Cortex of kidney (tissue), 1 donor: ENCODE measurements around the gene COL24A1.
"Not testable (repeated sequence)": the region's sequence is repeated elsewhere in the genome, so short reads cannot be mapped to it uniquely, and the experiment has no call there.

ENCODE experiments used
- DNase-seq: peaks from one replicate; lab custom pipeline; 2025; lab: John Stamatoyannopoulos, UW

The COL24A1 gene

DNA sequence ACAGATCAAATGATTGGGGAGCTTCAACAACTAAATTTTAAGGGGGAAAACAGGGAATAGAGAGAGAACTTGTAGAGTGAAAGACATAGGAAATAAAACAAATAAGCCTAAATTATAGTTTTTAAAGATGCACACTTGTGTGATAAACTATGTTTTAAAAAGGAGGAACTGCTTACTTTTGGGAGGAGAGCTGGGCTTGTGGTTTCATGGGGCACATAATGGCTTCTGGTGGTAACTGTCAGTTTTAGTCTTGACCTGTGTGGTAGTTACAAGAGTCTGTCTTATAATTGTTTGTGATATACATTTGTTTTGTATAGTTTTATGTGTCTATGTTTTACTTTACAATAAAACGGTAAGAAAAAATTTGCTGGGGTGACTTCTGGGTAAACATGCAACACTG is 165.3 kb downstream of the COL24A1 start:
- no peak for DNase-seq

DNA sequence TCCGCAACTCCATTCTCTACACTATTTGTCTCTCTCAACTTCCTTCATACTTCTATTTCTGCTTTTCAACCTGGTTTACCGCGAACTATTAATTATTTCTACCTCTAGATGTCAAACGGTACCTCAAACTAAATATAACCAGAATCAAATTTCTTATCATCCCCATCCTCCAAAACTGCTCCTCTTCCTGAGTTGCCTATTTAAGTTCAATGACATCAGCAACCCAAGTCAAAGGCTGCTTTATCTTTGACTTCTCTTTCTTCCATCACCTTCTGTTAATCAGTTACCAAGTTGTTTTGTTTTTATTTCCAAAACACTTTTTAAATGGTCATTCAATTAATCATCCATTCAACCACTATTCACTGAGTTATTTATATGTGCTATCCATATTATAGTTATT is 171.9 kb downstream of the COL24A1 start:
- DNase-seq = no peak

DNA sequence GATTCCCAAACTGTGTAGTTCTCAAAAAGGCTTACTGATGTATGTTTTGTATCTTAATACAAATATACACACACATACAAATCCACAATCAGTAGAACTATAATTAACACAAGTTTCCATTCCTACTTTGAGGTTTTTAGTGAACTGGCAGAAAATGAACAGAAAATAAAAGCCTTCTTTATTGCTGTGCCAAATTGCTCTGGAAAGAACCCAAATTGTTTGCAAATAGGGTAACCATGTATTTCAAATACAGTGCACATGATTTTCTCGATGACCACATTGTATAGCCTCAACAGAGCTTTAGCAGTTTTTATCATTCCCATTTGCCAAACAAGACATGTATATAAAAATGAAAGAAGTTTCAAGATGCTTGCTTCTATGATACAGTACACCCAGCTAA is 173.3 kb downstream of the COL24A1 start:
- no peak for DNase-seq

DNA sequence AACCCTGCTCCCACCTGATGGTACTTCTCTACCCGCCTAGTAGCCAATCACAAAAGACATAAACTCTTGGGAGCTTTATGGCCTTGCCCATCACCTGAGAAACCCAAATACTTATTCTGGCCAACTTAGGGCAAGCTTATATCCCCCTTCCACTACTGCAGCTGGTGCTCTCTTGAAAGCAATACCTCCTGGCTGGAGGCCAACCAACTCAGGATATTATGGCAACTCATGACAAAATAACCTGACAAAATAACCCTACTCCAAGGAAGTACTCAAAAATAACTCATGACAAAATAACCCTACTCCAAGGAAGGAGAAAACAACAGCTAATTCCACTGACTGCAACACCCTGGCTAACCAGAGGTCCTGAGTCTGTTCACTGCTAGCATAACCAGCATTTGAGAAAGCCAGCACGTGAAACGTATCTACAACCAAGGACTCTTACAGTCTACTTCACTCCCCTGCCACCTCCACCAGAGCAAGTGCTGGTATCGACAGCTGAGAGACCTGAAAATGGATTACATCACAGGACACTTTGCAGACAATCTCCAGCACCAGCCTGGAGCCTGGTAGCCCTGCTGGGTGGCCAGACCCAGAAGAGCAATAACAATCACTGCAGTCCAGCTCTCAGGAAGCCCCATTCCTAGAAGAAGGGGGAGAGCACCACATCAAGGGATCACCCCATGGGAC is 179.9 kb downstream of the COL24A1 start:
- no peak for DNase-seq

DNA sequence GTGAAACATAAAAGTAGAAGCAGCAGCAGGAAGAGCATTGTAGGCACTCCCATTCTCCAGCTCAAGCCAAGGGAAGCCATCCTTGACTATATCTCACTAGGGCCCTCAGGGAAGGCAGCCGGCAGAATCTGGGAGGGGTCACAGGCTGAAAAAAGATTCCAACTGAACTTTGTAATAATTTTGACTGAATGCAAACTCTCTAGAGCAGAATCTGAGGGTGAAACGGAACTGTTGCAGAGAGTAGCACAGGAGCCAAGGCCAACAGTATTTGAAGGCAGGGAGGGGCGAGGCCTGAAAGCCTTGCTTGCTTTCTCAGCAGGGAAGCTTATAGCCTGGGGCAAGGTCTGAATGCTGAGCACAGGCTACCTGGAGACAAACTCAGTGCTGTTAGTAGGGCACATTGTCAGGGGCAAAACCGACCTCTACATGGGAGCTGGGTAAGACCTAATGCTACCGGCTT is 180.6 kb downstream of the COL24A1 start:
- DNase-seq = no peak

DNA sequence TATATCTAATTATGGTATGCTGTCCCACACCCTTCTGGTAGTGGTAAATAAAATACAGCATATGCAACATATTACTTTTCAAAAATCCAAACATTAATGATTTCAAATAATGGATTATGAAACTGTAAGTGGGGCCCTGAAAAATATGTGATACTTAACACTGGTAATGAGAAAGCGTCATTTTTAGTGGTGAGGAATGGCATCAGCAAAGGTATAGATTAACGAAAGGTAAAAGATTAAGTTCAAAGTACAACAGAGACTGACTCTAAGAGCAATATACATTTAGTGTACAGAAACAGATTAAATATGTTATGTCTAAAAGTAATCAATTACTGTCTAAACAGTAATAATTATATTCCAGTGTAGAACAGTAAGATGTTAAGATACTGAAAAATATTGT is 194.1 kb downstream of the COL24A1 start:
- DNase-seq = no peak

DNA sequence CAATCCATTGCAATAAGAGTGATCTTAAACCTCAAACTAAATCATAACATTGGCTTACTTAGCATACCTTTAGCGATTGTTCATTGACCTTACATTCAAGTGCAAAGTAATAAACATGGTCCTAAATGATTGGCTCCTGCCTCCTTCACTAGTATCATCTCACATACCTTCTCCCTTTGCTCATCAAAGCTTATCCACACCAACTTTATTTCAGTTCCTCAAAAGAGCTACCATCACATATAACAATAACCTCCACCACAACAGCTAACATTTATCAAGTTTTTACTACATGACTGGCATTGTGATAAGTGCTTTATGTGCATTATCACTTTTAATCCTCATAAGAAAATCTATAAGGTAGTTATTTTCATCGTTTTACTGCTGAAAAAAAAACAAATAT is 198.8 kb downstream of the COL24A1 start:
- DNase-seq = no peak

DNA sequence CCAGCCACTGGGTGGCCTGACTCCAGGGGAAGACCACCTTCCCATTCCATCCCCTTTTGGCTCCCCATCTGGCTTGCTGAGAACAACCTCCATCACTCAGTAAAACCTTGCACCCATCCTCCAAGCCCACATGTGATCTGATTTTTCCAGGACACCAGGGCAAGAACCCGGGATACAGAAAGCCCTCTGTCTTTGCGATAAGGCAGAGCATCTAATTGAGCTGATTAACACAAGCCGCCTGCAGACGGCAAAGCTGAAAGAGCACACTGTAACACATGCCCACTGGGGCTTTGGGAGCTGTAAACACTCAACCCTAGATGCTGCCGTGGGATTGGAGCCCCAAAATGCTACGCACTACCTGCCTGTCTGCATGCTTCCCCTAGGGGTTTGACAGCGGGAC is 201.4 kb downstream of the COL24A1 start:
- not testable (repeated sequence) for DNase-seq

DNA sequence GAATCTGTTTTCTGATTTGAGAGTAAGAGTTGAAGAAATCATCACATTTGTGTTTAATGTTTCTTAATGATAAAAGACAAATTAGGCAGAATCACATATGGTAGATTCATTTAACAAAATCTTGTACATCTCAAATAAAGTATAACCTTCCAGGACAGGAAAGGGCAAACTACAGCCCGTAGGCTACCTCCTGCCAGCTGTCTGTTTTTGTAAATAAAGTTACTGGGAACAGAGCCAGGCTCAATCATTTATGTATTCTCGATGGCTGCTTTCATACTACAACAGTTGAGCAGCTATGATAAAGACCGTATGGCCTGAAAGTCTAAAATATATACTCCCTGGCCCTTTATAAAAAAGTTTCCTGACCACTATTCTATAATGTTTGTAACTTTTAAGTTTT is 204.1 kb downstream of the COL24A1 start:
- no peak for DNase-seq

DNA sequence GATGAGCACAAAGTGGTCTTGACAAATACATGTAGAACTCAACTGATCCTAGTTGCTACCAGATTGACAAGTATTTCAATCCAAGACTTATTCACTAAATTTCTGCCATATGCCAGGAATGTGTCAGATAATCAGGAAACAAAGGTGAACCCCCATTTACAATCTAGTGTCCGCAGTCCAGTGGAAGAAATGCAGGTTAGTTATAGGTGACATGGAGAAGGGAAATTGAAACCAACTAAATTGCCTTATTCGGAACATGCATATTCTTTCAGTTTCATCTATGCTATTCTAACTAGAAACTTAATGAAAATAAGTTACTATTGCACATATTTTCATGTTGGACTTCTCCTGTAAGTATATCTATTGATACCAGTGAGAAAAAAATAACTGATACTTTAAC is 209.4 kb downstream of the COL24A1 start:
- no peak for DNase-seq

DNA sequence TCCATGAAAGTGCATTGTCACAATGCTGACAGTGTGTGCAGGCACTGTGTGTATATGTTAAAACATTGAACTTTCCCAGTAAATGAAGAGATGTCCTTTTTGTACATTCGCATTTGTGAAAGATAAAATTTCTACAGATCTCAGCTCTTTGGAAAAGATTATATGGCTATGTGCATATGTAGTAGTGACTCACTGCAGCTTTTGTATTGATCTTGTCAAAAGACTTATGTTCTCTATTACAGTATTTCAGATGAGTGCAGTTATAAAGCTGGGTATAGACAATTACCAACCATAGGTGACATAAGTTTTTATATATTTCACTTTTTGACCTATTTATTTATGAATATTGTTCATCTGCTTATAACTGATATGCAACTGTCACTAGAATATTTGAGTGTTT is 212.6 kb downstream of the COL24A1 start:
- no peak for DNase-seq

DNA sequence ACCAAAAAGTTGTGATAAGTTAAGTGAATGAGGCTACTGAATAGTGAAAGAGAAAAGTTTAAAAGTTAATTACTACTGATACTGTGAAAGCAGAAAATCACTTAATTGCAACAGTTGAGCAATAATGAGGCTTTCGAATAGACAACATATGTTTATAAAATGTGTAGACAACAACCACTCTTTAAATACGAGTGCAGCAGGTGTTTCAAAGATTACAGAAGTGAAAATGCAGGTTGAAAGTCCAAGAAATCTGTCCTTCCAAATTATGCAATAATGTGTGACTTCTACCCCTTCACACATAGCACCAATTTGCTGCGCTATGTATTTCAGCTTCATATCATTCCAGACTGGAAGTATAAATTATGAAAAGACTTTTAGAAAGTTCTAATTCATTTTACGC is 213.0 kb downstream of the COL24A1 start:
- DNase-seq = no peak

DNA sequence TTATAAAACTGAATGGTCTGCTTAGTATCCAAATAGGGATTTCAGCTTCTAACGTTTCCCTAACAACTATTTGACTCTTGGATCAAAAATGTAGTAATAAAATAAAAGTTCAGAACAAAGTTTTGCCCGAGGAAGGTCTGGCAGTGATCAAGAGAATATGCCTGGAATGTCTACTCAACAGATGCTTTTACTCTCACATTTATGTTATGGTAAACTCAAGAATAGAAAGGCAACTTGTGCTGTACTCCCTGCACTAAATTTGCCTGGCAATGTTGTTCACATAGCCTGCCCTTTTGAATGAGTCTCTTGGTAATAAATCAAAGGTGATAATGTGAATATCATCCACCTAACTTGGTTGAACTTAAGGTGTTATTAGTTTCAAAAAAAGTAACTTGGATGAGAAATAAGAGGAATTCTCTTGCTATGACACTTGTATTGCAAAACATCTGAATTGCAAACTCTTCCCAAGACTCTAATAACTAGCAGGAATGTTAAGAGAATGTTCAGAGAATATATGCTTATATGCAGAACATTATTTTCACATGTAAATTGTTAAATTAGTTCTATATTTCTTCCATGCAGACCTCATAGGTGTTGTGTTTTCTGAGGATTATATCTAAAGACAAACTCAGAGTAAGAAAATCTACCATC is 215.8 kb downstream of the COL24A1 start:
- DNase-seq = no peak

DNA sequence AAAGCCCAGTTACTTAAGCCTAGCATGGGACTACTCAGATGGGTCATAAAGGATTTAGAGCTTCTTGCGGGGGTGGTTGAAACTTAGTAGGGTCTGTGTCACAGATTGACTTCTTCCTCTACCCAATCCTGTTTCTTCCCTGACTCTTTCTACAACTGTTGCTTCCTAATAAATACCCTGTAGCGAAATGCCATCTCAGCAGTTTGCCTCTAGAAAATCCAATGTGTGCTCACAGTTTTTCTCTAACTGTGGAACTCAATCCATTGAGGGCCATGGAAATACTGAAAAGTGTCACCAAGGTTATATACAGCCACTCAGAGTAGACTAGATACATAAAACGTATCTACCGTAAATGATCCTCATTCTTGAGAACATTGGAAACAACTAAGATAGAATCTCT is 217.7 kb downstream of the COL24A1 start:
- DNase-seq = no peak

DNA sequence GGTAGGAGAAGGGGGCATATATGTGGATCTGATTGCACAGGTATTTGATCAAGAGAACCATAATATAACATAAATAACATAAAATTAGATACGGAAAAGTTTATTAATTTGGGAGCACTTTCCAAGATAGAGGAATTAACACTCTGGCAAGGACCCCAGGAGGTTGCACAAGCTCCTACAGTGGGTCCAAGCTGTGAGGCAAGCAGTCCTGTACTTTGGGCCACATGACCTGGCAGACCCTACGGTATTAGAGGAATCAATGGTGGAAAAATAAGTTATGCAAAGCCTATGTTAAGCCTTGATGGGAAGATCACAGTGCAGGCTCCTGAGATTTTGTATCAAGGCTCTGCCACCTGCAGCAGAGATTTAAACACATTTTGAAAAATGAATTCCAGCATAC is 220.1 kb downstream of the COL24A1 start:
- no peak for DNase-seq

DNA sequence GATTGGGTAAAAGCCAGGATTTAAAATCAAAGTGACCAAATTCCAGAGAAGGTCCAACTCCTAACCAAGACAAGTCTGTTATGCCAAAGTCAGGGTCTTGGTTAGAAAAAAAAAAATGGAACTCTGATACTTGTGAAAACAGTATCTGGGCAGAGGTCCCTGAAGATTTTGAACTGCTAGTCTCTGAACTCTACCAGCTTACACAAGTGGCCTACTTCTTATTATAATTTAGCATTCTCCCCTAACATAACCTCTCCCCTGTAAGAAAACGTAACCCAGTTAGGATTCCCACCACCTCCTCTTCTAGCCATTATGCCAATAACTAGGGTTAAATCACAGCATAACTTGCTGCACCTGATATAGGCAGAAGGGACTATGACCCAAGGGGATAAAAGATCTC is 220.5 kb downstream of the COL24A1 start:
- DNase-seq = no peak

DNA sequence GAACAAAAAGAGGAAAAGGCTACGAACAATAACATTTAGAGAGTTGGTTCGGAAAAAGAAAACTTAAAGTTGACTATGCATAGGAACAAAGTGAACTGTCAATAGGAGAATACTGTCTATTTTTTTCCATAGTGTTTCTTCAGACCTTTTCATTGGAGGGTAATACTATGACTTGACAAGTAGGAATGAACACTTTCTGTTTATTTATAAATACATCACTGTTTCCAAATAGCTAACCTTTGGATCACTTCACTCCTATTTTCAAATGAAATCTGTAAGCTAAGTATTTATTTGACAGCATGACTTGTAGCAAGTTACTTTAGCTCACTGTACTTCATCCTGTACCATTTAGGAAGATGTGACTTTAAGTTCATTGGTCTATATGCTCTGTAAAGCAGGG is 221.3 kb downstream of the COL24A1 start:
- DNase-seq = no peak

DNA sequence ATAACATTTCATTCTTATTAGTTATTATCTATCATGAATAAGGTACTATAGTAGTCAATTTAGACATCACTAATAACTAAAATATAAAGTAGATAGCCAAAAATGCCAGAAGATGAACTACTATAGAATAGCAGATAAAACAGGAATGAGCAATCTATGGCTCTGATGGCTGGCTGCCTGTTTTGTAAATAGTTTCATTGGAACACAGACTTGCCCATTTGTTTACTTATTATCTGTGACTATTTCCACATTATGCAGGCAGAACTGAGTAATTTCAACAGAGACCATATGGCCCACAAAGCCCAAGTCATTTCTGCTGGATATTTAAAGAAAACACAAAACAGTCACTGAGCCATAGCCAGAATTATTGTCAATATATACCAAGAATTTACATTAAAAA is 222.1 kb downstream of the COL24A1 start:
- no peak for DNase-seq

DNA sequence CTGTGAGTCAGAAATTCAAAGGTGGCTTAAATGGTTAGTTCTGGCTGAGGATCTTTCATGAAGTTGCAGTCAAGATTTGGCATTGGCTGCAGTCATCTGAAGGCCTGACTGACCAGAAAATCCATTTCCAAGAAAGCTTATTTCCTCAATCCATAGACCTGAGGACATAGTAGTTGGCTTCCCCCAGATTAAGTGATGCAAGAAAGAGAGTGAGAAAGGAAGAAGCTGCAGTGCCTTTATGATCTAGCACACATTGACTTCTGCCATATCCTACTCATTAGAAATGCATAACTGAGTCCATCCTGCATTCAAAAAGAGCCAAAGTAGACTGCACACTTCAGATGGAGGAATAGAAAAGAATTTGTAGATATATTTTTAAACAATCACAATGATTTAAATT is 222.6 kb downstream of the COL24A1 start:
- no peak for DNase-seq

DNA sequence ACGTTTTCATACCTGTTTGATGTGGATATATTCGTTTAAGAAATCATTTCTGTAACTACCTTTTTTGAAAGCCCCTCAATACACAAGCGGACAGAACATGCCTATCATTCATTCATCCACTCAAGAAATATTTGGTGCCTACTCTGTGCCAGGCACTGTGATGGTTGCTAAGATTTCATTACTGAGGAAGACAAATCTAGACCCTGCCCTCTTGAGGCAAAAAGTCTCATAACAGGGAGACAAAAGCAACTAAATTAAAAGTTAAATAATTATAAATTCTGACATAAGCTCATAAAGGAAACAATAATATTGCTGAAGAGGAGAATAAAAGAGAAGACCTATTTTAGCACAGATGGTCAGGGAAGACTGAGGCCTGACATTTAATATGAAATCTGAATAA is 244.8 kb downstream of the COL24A1 start:
- DNase-seq = no peak

DNA sequence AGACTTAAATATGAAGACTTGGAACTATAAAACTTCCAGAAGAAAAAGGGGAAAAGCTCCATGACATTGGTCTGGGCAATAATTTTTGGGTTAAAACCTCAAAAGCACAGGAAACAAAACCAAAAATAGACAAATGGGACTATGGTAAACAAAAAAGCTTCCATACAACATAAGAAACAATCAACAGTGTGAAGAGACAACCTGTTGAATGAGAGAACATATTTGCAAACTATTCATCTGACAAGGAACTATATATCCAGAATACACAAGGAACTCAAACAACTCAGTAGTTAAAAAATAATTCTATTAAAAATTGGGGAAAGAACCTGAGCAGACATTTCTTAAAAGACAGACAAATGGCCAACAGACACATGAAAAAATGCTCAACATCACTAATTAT is 255.7 kb downstream of the COL24A1 start:
- DNase-seq = no peak

DNA sequence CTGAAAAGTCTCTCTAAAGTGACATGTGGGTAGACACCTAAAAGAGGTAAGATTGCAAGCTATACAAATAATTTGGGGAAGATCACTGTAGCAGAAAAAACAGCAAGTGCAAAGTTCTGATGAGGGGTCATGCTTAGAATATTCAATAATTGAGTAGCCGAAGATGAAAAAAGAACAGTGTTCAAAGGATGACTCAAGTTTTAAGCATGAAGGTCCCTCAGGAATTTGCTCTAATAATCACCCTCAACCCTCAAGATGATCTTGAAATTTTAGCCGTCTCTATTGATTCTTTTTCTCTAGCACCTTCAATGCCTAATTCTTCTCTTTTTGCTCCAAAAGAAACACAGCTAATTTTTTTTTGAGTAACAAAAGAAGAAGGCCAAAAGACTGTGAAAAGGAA is 257.7 kb downstream of the COL24A1 start:
- no peak for DNase-seq

DNA sequence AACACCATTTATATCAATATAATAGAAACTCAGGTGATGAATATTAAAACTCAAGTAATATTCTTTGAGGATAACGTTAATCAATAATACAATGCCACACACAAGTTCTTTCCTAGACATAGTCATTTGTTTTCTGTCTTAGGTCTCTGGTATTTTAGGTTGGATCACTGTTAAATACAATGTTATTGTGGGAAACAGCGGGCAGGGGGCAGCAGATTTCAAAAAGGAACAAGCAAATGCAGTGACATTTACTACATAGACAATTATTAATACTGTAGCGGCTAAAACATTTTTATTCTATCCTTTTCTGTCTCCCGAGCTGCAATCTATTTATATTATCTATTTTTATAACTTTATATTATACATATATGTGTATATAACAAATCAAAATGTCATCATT is 261.9 kb downstream of the COL24A1 start:
- DNase-seq = no peak

DNA sequence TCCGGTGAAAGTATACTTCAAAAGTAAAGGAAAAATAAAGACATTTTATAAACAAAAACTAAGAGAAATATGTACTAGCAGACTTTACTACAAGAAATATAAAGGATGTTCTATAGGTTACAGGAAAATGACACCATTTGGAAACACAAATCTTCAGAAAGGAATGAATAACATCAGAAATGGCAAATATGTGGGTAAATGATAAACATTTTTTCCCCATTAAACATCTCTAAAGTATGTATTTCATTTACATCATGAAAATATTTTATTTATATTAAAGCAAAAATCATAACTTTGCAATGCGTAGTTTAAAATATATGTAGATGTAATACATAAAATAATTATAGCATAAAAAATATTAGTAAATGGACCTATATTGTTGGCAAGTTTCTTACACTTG is 264.2 kb downstream of the COL24A1 start:
- DNase-seq = no peak
